Parathyroid adenoma (tissue), 2 donors: Measurements from ENCODE around the gene TMEM145.

ENCODE experiments used
- H2AFZ ChIP-seq: fragments of 300-600 bp; sonication (generic); one replicate; pipeline ENCODE4 v1.7.0; 2017; ENCODE audit warnings: antibody characterized with exemption, mild to moderate bottlenecking
- H3K27ac ChIP-seq: fragments of 300-600 bp; sonication (generic); one replicate; pipeline ENCODE4 v1.7.0; 2017
- H3K27me3 ChIP-seq: fragments of 300-600 bp; sonication (generic); one replicate; pipeline ENCODE4 v1.7.0; 2017; ENCODE audit warnings: low read length; ENCODE audit not compliant: control insufficient read depth, insufficient read depth
- H3K36me3 ChIP-seq: fragments of 300-600 bp; sonication (generic); one replicate; pipeline ENCODE4 v1.7.0; 2017; ENCODE audit warnings: low read length; ENCODE audit not compliant: control insufficient read depth, insufficient read depth
- H3K4me1 ChIP-seq: fragments of 300-600 bp; sonication (generic); one replicate; pipeline ENCODE4 v1.7.0; 2017; ENCODE audit warnings: control low read depth
- H3K4me2 ChIP-seq: fragments of 300-600 bp; sonication (generic); one replicate; pipeline ENCODE4 v1.7.0; 2017; ENCODE audit warnings: low read length
- H3K4me3 ChIP-seq: fragments of 300-600 bp; sonication (generic); one replicate; pipeline ENCODE4 v1.7.0; 2017; ENCODE audit warnings: low read depth, low read length
- H3K79me2 ChIP-seq: fragments of 300-600 bp; sonication (generic); one replicate; pipeline ENCODE4 v1.7.0; 2017; ENCODE audit warnings: control low read depth
- H3K9ac ChIP-seq: fragments of 300-600 bp; sonication (generic); one replicate; pipeline ENCODE4 v1.7.0; 2017; ENCODE audit warnings: mild to moderate bottlenecking
- H3K9me3 ChIP-seq: fragments of 300-600 bp; sonication (generic); one replicate; pipeline ENCODE4 v1.7.0; 2017; ENCODE audit warnings: low read length; ENCODE audit not compliant: control insufficient read depth
- CTCF ChIP-seq: fragments of 300-600 bp; sonication (generic); IDR thresholded peaks from one replicate; pipeline ENCODE4 v1.7.0; 2017; ENCODE audit warnings: antibody characterized with exemption, mild to moderate bottlenecking
- donor health status: primary hyperparathyroidism.

Gene TMEM145

GRCh38 chr19:42362342-42362741 lies 49.2 kb downstream of the TMEM145 start:
- no peak overlapping the region for H3K4me3 ChIP-seq
- H3K9ac ChIP-seq = no peak overlapping the region
- no peaks in the 10 kb centered on the region for H3K9me3 ChIP-seq
- no peaks in the 10 kb centered on the region for H3K36me3 ChIP-seq
- no peaks in the 10 kb centered on the region for H3K79me2 ChIP-seq
- no peaks in the 10 kb centered on the region for H3K27me3 ChIP-seq
- TF ChIP-seq CTCF = no peak
- H3K4me1 ChIP-seq = peaks cover 3% of the 10 kb centered on the region
- H2AFZ ChIP-seq = no peak overlapping the region
- no peak overlapping the region for H3K27ac ChIP-seq
- no peak overlapping the region for H3K4me2 ChIP-seq

- H3K27ac ChIP-seq = no peak overlapping the region
- no peak overlapping the region for H3K9ac ChIP-seq
- H3K27me3 ChIP-seq = no peaks in the 10 kb centered on the region
- H3K9me3 ChIP-seq = no peaks in the 10 kb centered on the region
- no peaks in the 10 kb centered on the region for H3K79me2 ChIP-seq
- H3K4me2 ChIP-seq = no peak overlapping the region
- TF ChIP-seq CTCF = no peak
- peaks cover 3% of the 10 kb centered on the region for H3K4me1 ChIP-seq
- H2AFZ ChIP-seq = no peak overlapping the region
- no peak overlapping the region for H3K4me3 ChIP-seq
- H3K36me3 ChIP-seq = no peaks in the 10 kb centered on the region
Observed at GRCh38 chr19:42362891-42363440, 49.9 kb downstream of the TMEM145 start.

GRCh38 chr19:42363614-42364346 lies 50.7 kb downstream of the TMEM145 start:
- Histone ChIP-seq H2AFZ (no peak overlapping the region), H3K9me3 (no peaks in the 10 kb centered on the region), H3K4me3 (no peak overlapping the region), H3K79me2 (no peaks in the 10 kb centered on the region), H3K36me3 (no peaks in the 10 kb centered on the region), H3K4me2 (no peak overlapping the region), H3K27me3 (no peaks in the 10 kb centered on the region), H3K4me1 (peaks cover 3% of the 10 kb centered on the region), H3K27ac (no peak overlapping the region), H3K9ac (no peak overlapping the region)
- TF ChIP-seq CTCF = no peak

GRCh38 chr19:42366673-42367072 lies 53.6 kb downstream of the TMEM145 start:
- Histone ChIP-seq H3K27me3 (no peaks in the 10 kb centered on the region), H3K36me3 (no peaks in the 10 kb centered on the region), H3K9ac (no peak overlapping the region), H3K27ac (no peak overlapping the region), H3K79me2 (no peaks in the 10 kb centered on the region), H3K4me2 (no peak overlapping the region), H2AFZ (no peak overlapping the region), H3K9me3 (no peaks in the 10 kb centered on the region), H3K4me1 (peaks cover 3% of the 10 kb centered on the region), H3K4me3 (no peak overlapping the region)
- TF ChIP-seq CTCF = no peak

GRCh38 chr19:42367929-42368328 lies 54.8 kb downstream of the TMEM145 start:
- H3K9ac ChIP-seq = no peak overlapping the region
- H3K27ac ChIP-seq = no peak overlapping the region
- H3K9me3 ChIP-seq = no peaks in the 10 kb centered on the region
- no peaks in the 10 kb centered on the region for H3K79me2 ChIP-seq
- no peak for TF ChIP-seq CTCF
- H3K4me2 ChIP-seq = no peak overlapping the region
- peaks cover 3% of the 10 kb centered on the region for H3K4me1 ChIP-seq
- no peaks in the 10 kb centered on the region for H3K36me3 ChIP-seq
- no peak overlapping the region for H3K4me3 ChIP-seq
- H2AFZ ChIP-seq = no peak overlapping the region
- no peaks in the 10 kb centered on the region for H3K27me3 ChIP-seq
